Measurements from ENCODE around the gene MRPL23.

GRCh38 chr11:1998861-1999260 lies 51.7 kb downstream of the MRPL23 start:
- TF ChIP-seq POLR2A (IDR thresholded peaks at IDR 0.05) (no peak), CTCF (IDR thresholded peaks at IDR 0.05) (no peak)
